ENCODE data around the gene FAM174C.

DNA sequence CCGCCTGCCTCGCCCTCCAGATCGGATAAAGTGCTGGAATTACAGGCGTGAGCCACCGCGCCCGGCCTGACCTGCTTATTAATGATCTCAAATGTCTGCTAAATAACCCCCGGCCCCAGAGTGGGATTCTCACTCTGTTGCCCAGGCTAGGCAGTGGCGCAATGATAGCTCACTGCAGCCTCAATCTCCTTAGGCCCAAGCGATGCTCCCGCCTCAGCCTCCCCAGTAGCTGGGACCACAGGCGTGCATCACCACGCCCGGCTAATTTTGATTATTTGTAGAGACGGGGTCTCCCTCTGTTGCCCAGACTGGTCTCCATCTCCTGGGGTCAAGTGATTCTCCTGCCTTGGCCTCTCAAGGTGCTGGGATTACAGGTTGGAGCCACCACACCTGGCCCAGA is 34.4 kb upstream of the FAM174C start:
- TF ChIP-seq, protein P1, sequence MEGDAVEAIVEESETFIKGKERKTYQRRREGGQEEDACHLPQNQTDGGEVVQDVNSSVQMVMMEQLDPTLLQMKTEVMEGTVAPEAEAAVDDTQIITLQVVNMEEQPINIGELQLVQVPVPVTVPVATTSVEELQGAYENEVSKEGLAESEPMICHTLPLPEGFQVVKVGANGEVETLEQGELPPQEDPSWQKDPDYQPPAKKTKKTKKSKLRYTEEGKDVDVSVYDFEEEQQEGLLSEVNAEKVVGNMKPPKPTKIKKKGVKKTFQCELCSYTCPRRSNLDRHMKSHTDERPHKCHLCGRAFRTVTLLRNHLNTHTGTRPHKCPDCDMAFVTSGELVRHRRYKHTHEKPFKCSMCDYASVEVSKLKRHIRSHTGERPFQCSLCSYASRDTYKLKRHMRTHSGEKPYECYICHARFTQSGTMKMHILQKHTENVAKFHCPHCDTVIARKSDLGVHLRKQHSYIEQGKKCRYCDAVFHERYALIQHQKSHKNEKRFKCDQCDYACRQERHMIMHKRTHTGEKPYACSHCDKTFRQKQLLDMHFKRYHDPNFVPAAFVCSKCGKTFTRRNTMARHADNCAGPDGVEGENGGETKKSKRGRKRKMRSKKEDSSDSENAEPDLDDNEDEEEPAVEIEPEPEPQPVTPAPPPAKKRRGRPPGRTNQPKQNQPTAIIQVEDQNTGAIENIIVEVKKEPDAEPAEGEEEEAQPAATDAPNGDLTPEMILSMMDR (optimal IDR thresholded peaks at IDR 0.05 in 1 of 3, IDR thresholded peaks at IDR 0.05 in 1 of 3, conservative IDR thresholded peaks at IDR 0.05 in 1 of 3; ENCODE audit: extremely low read depth in 1 of 3, insufficient read depth in 2 of 3, low read length in 3 of 3) = no peak
- TF ChIP-seq EZH2 (IDR thresholded peaks at IDR 0.05; ENCODE audit: low read length) = no peak

Measured in keratinocyte (primary cell).